SJCRH30 (cell line): ENCODE measurements around the gene ZNRF1. TPM values are rescaled to one million over a fixed set of nuclear protein-coding genes. Genes with fewer than 3 reads are reported as not detected.
"Not testable (repeated sequence)": the region's sequence is repeated elsewhere in the genome, so short reads cannot be mapped to it uniquely, and the experiment has no call there.

Source experiments
- DNase-seq, 2 experiments: peaks; one replicate each; pipeline ENCODE4 v3.0.0-alpha.2; 2015 to 2020
- H3K27ac ChIP-seq: fragments of 250-450 bp; sonication (Bioruptor Pico); 2 replicates; pipeline ENCODE4 v1.5.1; 2020; ENCODE audit warnings: mild to moderate bottlenecking, moderate library complexity
- H3K27me3 ChIP-seq: fragments of 250-450 bp; sonication (Bioruptor Pico); 2 replicates; pipeline ENCODE4 v1.5.1; 2020; ENCODE audit warnings: mild to moderate bottlenecking, moderate library complexity
- H3K36me3 ChIP-seq: fragments of 250-450 bp; sonication (Bioruptor Pico); 2 replicates; pipeline ENCODE4 v1.5.1; 2020; ENCODE audit warnings: mild to moderate bottlenecking, moderate library complexity
- H3K4me1 ChIP-seq: fragments of 250-450 bp; sonication (Bioruptor Pico); 2 replicates; pipeline ENCODE4 v1.5.1; 2020; ENCODE audit warnings: mild to moderate bottlenecking, moderate library complexity
- H3K4me3 ChIP-seq: fragments of 250-450 bp; sonication (Bioruptor Pico); 2 replicates; pipeline ENCODE4 v1.5.1; 2020; ENCODE audit warnings: mild to moderate bottlenecking, moderate library complexity
- H3K9me3 ChIP-seq: fragments of 250-450 bp; sonication (Bioruptor Pico); replicated peaks from 2 replicates; pipeline ENCODE4 v1.5.1; 2020; ENCODE audit warnings: mild to moderate bottlenecking, moderate library complexity
- total RNA-seq: library from RNA; depleted of rRNA; stranded (reverse); fragments of >200 nt; shearing (Covaris generic); gene quantifications from 2 replicates; pipeline ENCODE4 v1.2.3, GENCODE V29; 2014; rRNA removed

The ZNRF1 gene
- total RNA-seq = 10.9 and 11.6 TPM in 2 replicates

GRCh38 chr16:74998481-74999218 lies at the start of gene ZNRF1:
Gene ZNRF1, plus strand, starts transcription at chr16:74999024. Its CDS starts 648 bp downstream, at chr16:74999672.
- Histone ChIP-seq H3K9me3 (no peaks in the 10 kb centered on the region), H3K36me3 (no peaks in the 10 kb centered on the region; the same call in 1 of the 2 replicates), H3K27ac (no peak within 1 kb of the TSS; the same call in 1 of the 2 replicates), H3K27me3 (no peaks in the 10 kb centered on the region), H3K4me3 (peak within 1 kb of the TSS; percentile 69), H3K4me1 (peaks cover 26% of the 10 kb centered on the region)
- DNase-seq = peak; percentile 76 to 80

GRCh38 chr16:74949309-74949708 lies 49.5 kb upstream of the ZNRF1 start:
- H3K4me1 ChIP-seq = no peaks in the 10 kb centered on the region
- no peak overlapping the region for H3K27ac ChIP-seq
- H3K9me3 ChIP-seq = no peaks in the 10 kb centered on the region
- H3K27me3 ChIP-seq = no peaks in the 10 kb centered on the region
- peaks cover 2% of the 10 kb centered on the region; the same call in 1 of the 2 replicates for H3K36me3 ChIP-seq
- H3K4me3 ChIP-seq = no peak overlapping the region
- no peak for DNase-seq

GRCh38 chr16:74950511-74950910 lies 48.3 kb upstream of the ZNRF1 start:
- H3K27ac ChIP-seq = no peak overlapping the region
- H3K9me3 ChIP-seq = no peaks in the 10 kb centered on the region
- H3K4me1 ChIP-seq = no peaks in the 10 kb centered on the region
- H3K4me3 ChIP-seq = no peak overlapping the region
- no peaks in the 10 kb centered on the region for H3K27me3 ChIP-seq
- no peak for DNase-seq
- H3K36me3 ChIP-seq = peaks cover 2% of the 10 kb centered on the region; the same call in 1 of the 2 replicates

GRCh38 chr16:74951206-74951605 lies 47.6 kb upstream of the ZNRF1 start:
- Histone ChIP-seq H3K4me1 (no peaks in the 10 kb centered on the region), H3K36me3 (peaks cover 2% of the 10 kb centered on the region; the same call in 1 of the 2 replicates), H3K9me3 (no peaks in the 10 kb centered on the region), H3K4me3 (no peak overlapping the region), H3K27me3 (no peaks in the 10 kb centered on the region), H3K27ac (no peak overlapping the region)
- no peak for DNase-seq

GRCh38 chr16:74951681-74952080 lies 47.1 kb upstream of the ZNRF1 start:
- no peaks in the 10 kb centered on the region for H3K9me3 ChIP-seq
- no peak overlapping the region for H3K4me3 ChIP-seq
- no peak for DNase-seq
- no peaks in the 10 kb centered on the region for H3K4me1 ChIP-seq
- H3K27ac ChIP-seq = no peak overlapping the region
- H3K27me3 ChIP-seq = no peaks in the 10 kb centered on the region
- peaks cover 2% of the 10 kb centered on the region; the same call in 1 of the 2 replicates for H3K36me3 ChIP-seq

- no peaks in the 10 kb centered on the region for H3K4me1 ChIP-seq
- no peaks in the 10 kb centered on the region for H3K9me3 ChIP-seq
- H3K27me3 ChIP-seq = no peaks in the 10 kb centered on the region
- no peak overlapping the region for H3K4me3 ChIP-seq
- no peak overlapping the region for H3K27ac ChIP-seq
- DNase-seq = no peak
- H3K36me3 ChIP-seq = no peaks in the 10 kb centered on the region
These were observed 44.1 kb upstream of the ZNRF1 start for GRCh38 chr16:74954763-74955162.

GRCh38 chr16:74973304-74973703 lies 25.5 kb upstream of the ZNRF1 start:
- no peak overlapping the region for H3K4me3 ChIP-seq
- DNase-seq = no peak
- no peaks in the 10 kb centered on the region for H3K27me3 ChIP-seq
- H3K4me1 ChIP-seq = no peaks in the 10 kb centered on the region
- H3K36me3 ChIP-seq = no peaks in the 10 kb centered on the region
- H3K27ac ChIP-seq = no peak overlapping the region
- no peaks in the 10 kb centered on the region for H3K9me3 ChIP-seq

GRCh38 chr16:74975591-74975990 lies 23.2 kb upstream of the ZNRF1 start:
- no peaks in the 10 kb centered on the region for H3K9me3 ChIP-seq
- H3K27ac ChIP-seq = no peak overlapping the region
- no peak for DNase-seq
- no peak overlapping the region for H3K4me3 ChIP-seq
- H3K36me3 ChIP-seq = no peaks in the 10 kb centered on the region
- H3K27me3 ChIP-seq = no peaks in the 10 kb centered on the region
- H3K4me1 ChIP-seq = no peaks in the 10 kb centered on the region

GRCh38 chr16:74982256-74982655 lies 16.6 kb upstream of the ZNRF1 start:
- no peaks in the 10 kb centered on the region for H3K27me3 ChIP-seq
- no peaks in the 10 kb centered on the region for H3K9me3 ChIP-seq
- no peak overlapping the region for H3K4me3 ChIP-seq
- no peak overlapping the region for H3K27ac ChIP-seq
- H3K4me1 ChIP-seq = peaks cover 3% of the 10 kb centered on the region; the same call in 1 of the 2 replicates
- DNase-seq = no peak
- no peaks in the 10 kb centered on the region for H3K36me3 ChIP-seq

- Histone ChIP-seq H3K27me3 (no peaks in the 10 kb centered on the region), H3K36me3 (no peaks in the 10 kb centered on the region), H3K4me3 (peak overlapping the region; percentile 92), H3K27ac (peak overlapping the region; percentile 69), H3K9me3 (no peaks in the 10 kb centered on the region), H3K4me1 (peaks cover 3% of the 10 kb centered on the region; the same call in 1 of the 2 replicates)
- DNase-seq = no peak
These were observed 14.7 kb upstream of the ZNRF1 start for GRCh38 chr16:74984194-74984528.

GRCh38 chr16:74984529-74985296 lies 14.1 kb upstream of the ZNRF1 start, which contains the start of gene WDR59:
Gene WDR59, minus strand, starts transcription at chr16:74985123. Its CDS starts 106 bp downstream, at chr16:74985017.
- Histone ChIP-seq H3K9me3 (no peaks in the 10 kb centered on the region), H3K36me3 (no peaks in the 10 kb centered on the region), H3K27me3 (no peaks in the 10 kb centered on the region), H3K27ac (peak within 1 kb of the TSS; percentile 69), H3K4me1 (peaks cover 3% of the 10 kb centered on the region; the same call in 1 of the 2 replicates), H3K4me3 (peak within 1 kb of the TSS; percentile 92)
- peak; percentile 98 to 99 for DNase-seq

- no peak overlapping the region for H3K27ac ChIP-seq
- no peaks in the 10 kb centered on the region for H3K36me3 ChIP-seq
- peaks cover 3% of the 10 kb centered on the region; the same call in 1 of the 2 replicates for H3K4me1 ChIP-seq
- H3K27me3 ChIP-seq = no peaks in the 10 kb centered on the region
- H3K9me3 ChIP-seq = no peaks in the 10 kb centered on the region
- DNase-seq = no peak
- H3K4me3 ChIP-seq = no peak overlapping the region
These were observed 11.7 kb upstream of the ZNRF1 start for GRCh38 chr16:74987027-74987681.

- not testable (repeated sequence) for H3K9me3 ChIP-seq, H3K4me3 ChIP-seq, H3K4me1 ChIP-seq, H3K27ac ChIP-seq, H3K36me3 ChIP-seq, DNase-seq, H3K27me3 ChIP-seq
These were observed 9.0 kb upstream of the ZNRF1 start for GRCh38 chr16:74989864-74990263.

GRCh38 chr16:74990832-74991231 lies 8.0 kb upstream of the ZNRF1 start:
- H3K27ac ChIP-seq = no peak overlapping the region
- H3K4me3 ChIP-seq = no peak overlapping the region
- no peak for DNase-seq
- no peaks in the 10 kb centered on the region for H3K9me3 ChIP-seq
- no peaks in the 10 kb centered on the region for H3K36me3 ChIP-seq
- peaks cover 3% of the 10 kb centered on the region; the same call in 1 of the 2 replicates for H3K4me1 ChIP-seq
- H3K27me3 ChIP-seq = no peaks in the 10 kb centered on the region

- DNase-seq = no peak
- Histone ChIP-seq H3K27ac (no peak overlapping the region), H3K4me1 (peaks cover 3% of the 10 kb centered on the region; the same call in 1 of the 2 replicates), H3K9me3 (no peaks in the 10 kb centered on the region), H3K4me3 (no peak overlapping the region), H3K27me3 (no peaks in the 10 kb centered on the region), H3K36me3 (no peaks in the 10 kb centered on the region)
These were observed 7.6 kb upstream of the ZNRF1 start for GRCh38 chr16:74991268-74991592.
